Colonic mucosa (tissue), 4 donors: Measurements from ENCODE around the gene PARD3B. TPM values are rescaled to one million over a fixed set of nuclear protein-coding genes. Genes with fewer than 3 reads are reported as not detected.

ENCODE experiments used
- DNase-seq: peaks from one replicate; pipeline ENCODE4 v3.0.0-alpha.2; 2020
- H3K27ac ChIP-seq: fragments of 200-600 bp; one replicate; pipeline ENCODE4 v1.8.0; 2021
- H3K27me3 ChIP-seq: fragments of 200-600 bp; one replicate; pipeline ENCODE4 v1.8.0; 2021
- H3K36me3 ChIP-seq: fragments of 200-600 bp; one replicate; pipeline ENCODE4 v1.8.0; 2021
- H3K4me1 ChIP-seq: fragments of 200-600 bp; one replicate; pipeline ENCODE4 v1.8.0; 2021; ENCODE audit warnings: mild to moderate bottlenecking
- H3K4me3 ChIP-seq: fragments of 200-600 bp; one replicate; pipeline ENCODE4 v1.8.0; 2021
- H3K9ac ChIP-seq, 2 donors: one replicate each; pipeline ENCODE4 v1.7.0; 2013; ENCODE audit warnings: control low read depth in 2 of 2, low read depth in 2 of 2, low read length in 2 of 2
- H3K9me3 ChIP-seq: fragments of 200-600 bp; one replicate; pipeline ENCODE4 v1.8.0; 2021
- intact Hi-C: fragments of 100-400 bp; cut with DNase I; formaldehyde crosslinking; loops from one replicate; pipeline ENCODE4 v1.14.1; 2022
- total RNA-seq, 2 donors: library from RNA; stranded (reverse); fragmentation: NEBNext Ultra II Directional in 1 of 2; extraction: Animal tissue kit (Norgen Biotek cat#: 25700) in 1 of 2; gene quantifications; one replicate each; pipeline ENCODE4 v1.2.1, GENCODE V29; 2021
- TF ChIP-seq, protein P1 (sequence below): fragments of 200-600 bp; IDR thresholded peaks from one replicate; pipeline ENCODE4 v1.8.0; 2022; ENCODE audit warnings: antibody characterized with exemption, mild to moderate bottlenecking
- donor health status: healthy.
- donor health status: DM: no; HTN: no; CAD: no.
- donor health status: DM: no; HTN: no; CAD: no.

Gene PARD3B
- total RNA-seq, 2 donors from 2014 or later, result 20.0 to 24.2 TPM

GRCh38 chr2:205557873-205558272 lies 1012.6 kb downstream of the PARD3B start:
- Histone ChIP-seq H3K4me3 (no peak overlapping the region), H3K9ac (no peak overlapping the region), H3K9me3 (no peaks in the 10 kb centered on the region), H3K4me1 (no peaks in the 10 kb centered on the region), H3K36me3 (no peaks in the 10 kb centered on the region), H3K27me3 (no peaks in the 10 kb centered on the region), H3K27ac (no peak overlapping the region)
- no peak for DNase-seq
- intact Hi-C loops, result no loop called here
- TF ChIP-seq, protein P1, sequence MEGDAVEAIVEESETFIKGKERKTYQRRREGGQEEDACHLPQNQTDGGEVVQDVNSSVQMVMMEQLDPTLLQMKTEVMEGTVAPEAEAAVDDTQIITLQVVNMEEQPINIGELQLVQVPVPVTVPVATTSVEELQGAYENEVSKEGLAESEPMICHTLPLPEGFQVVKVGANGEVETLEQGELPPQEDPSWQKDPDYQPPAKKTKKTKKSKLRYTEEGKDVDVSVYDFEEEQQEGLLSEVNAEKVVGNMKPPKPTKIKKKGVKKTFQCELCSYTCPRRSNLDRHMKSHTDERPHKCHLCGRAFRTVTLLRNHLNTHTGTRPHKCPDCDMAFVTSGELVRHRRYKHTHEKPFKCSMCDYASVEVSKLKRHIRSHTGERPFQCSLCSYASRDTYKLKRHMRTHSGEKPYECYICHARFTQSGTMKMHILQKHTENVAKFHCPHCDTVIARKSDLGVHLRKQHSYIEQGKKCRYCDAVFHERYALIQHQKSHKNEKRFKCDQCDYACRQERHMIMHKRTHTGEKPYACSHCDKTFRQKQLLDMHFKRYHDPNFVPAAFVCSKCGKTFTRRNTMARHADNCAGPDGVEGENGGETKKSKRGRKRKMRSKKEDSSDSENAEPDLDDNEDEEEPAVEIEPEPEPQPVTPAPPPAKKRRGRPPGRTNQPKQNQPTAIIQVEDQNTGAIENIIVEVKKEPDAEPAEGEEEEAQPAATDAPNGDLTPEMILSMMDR, result no peak

DNA sequence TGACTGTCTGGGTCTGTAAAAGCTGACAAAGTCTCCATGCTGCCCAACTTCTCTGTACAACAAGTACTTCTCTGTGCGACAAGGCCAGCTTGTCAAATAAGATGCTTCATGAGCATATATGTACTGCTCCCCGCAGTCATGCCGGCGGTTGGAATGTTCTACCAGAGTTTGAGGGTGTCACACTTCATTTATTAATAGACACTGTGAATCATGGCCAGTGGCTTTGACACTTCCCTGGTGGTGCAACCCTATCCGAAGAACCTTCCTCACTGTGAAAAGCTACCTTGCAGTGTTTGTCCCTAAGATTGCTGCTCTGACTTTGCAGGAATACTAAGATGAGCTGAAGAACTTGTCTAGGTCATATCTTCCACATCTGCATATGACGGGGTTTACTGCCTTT lies 1016.2 kb downstream of the PARD3B start:
- H3K4me1 ChIP-seq, result no peaks in the 10 kb centered on the region
- H3K9ac ChIP-seq, result no peak overlapping the region
- no peaks in the 10 kb centered on the region for H3K9me3 ChIP-seq
- no peak overlapping the region for H3K4me3 ChIP-seq
- intact Hi-C loops, result no loop called here
- H3K27ac ChIP-seq, result no peak overlapping the region
- H3K27me3 ChIP-seq, result no peaks in the 10 kb centered on the region
- H3K36me3 ChIP-seq, result no peaks in the 10 kb centered on the region
- no peak for DNase-seq
- TF ChIP-seq, protein P1, result no peak

DNA sequence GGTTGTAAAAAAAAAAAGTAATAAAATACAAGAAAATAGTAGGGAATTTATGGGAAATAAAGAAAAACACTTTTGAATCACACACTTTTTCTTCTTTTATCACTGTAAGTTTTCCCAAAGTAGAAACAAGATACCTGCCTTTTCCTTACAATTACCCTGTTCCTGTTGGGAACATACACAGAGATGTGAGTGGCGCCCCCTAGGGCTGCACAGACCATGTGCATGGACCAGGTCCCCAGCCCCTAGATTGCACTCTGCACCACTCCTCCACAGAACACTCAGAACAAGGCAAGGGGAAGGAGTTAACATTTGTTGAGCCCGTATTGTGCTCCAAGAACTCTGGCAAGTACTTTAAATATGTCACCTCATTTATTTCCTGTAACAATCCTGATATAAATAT lies 1018.4 kb downstream of the PARD3B start:
- Histone ChIP-seq H3K36me3 (no peaks in the 10 kb centered on the region), H3K4me3 (no peak overlapping the region), H3K4me1 (no peaks in the 10 kb centered on the region), H3K27ac (no peak overlapping the region), H3K9ac (no peak overlapping the region), H3K27me3 (no peaks in the 10 kb centered on the region), H3K9me3 (no peaks in the 10 kb centered on the region)
- DNase-seq, result peak; percentile 50
- TF ChIP-seq, protein P1, result peak; percentile 48
- intact Hi-C loops, result no loop called here

- intact Hi-C loops, result no loop called here
- TF ChIP-seq, protein P1, result no peak
- Histone ChIP-seq H3K4me3 (no peak overlapping the region), H3K9ac (no peak overlapping the region), H3K4me1 (no peaks in the 10 kb centered on the region), H3K36me3 (no peaks in the 10 kb centered on the region), H3K27me3 (no peaks in the 10 kb centered on the region), H3K9me3 (no peaks in the 10 kb centered on the region), H3K27ac (no peak overlapping the region)
- DNase-seq, result no peak
Measured at GRCh38 chr2:205564346-205565141, 1019.3 kb downstream of the PARD3B start.

DNA sequence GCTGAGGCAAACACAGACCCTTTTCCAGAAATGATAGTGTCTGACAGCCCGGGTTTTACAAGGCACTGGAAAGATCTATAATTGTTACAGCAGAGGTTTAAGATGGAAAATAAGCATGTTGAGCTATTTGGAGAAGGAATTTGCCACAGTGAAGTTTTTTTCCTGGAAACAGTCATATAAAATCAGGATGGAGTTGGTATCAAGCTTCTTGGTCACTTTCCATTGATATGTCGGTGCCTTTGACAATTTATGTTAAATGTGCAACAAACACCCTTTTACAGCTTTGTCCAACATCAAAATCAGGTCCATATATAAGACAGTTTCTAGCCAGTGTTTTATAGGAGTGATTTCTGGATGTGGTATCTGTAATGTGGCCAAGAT lies 1019.9 kb downstream of the PARD3B start:
- H3K9me3 ChIP-seq, result no peaks in the 10 kb centered on the region
- TF ChIP-seq, protein P1, result no peak
- H3K4me1 ChIP-seq, result no peaks in the 10 kb centered on the region
- intact Hi-C loops, result no loop called here
- DNase-seq, result no peak
- no peak overlapping the region for H3K27ac ChIP-seq
- no peaks in the 10 kb centered on the region for H3K36me3 ChIP-seq
- H3K9ac ChIP-seq, result no peak overlapping the region
- no peaks in the 10 kb centered on the region for H3K27me3 ChIP-seq
- H3K4me3 ChIP-seq, result no peak overlapping the region
